Activated CD8-positive, alpha-beta memory T cell treated with anti-CD3 and anti-CD28 coated beads for 36 hours (primary cell): ENCODE measurements around the gene OR7A17. TPM values are rescaled to one million over a fixed set of nuclear protein-coding genes. Genes with fewer than 3 reads are reported as not detected.

Experiments used
- total RNA-seq, 2 experiments: library from RNA; stranded (reverse); gene quantifications; one replicate each; pipeline ENCODE4 v1.2.3, GENCODE V29; 2021

Gene OR7A17
- total RNA-seq, 2 experiments from 2014 or later = not detected

Other genes with a start within 250 kb of the OR7A17 start
- not detected for gene ADGRE3, start 211.3 kb downstream of the OR7A17 start, total RNA-seq
- 1 to 10 TPM; 7.8 to 8.0 TPM for gene ZNF333, start 196.1 kb downstream of the OR7A17 start, total RNA-seq
- gene ADGRE2, start 107.6 kb downstream of the OR7A17 start, total RNA-seq = under 1 TPM; 0.42 to 0.69 TPM
- not detected for gene OR7A5, start 50.9 kb downstream of the OR7A17 start, total RNA-seq
- not detected for gene OR7C1, start 50.9 kb downstream of the OR7A17 start, total RNA-seq
- not detected for gene OR7A10, start 37.2 kb downstream of the OR7A17 start, total RNA-seq
- gene OR7C2, start 55.4 kb upstream of the OR7A17 start, total RNA-seq = not detected
- gene SLC1A6, start 93.7 kb upstream of the OR7A17 start, total RNA-seq = not detected
- gene CASP14, start 163.3 kb upstream of the OR7A17 start, total RNA-seq = not detected
- gene OR1I1, start 196.1 kb upstream of the OR7A17 start, total RNA-seq = not detected
- gene SYDE1, start 221.3 kb upstream of the OR7A17 start, total RNA-seq = under 1 TPM; 0.40 to 0.72 TPM